GM19328 (cell line): ENCODE data around the gene PI4K2A.

Experiments
- ATAC-seq: cut with Tn5 transposase; IDR thresholded peaks from one replicate; pipeline ENCODE4 v1.9.1; 2021; ENCODE audit warnings: mild to moderate bottlenecking, moderate library complexity; ENCODE audit not compliant: unreplicated experiment

PI4K2A gene

DNA sequence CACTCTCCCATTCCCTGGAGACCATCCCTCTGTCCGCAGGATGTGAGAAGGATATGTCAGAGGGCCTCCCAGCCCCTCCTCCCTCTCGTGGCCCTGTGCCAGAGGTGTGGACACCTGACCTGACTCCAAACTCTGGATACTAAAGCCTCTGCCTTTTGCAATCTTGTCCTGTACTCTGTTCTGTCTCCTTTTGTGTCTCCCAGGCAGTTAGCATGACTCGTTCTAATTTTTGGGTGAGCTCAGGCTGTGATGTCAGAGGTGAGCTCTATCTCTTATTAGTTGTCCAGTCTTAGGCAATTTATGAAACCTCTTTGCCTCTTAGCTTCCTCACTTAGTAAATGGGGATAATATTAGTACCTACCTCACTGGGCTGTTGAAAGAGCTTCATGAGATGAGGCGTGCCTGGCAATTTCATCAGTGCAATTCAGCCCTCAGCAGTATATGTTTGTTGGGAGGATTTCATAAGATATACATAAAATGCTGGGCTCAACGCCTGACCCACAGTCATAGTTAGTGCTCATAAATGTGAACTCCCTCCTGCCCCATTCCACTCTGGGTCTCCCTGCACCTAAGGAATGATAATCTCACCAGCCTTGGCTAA is 84.0 kb downstream of the PI4K2A start:
- no peak for ATAC-seq
